Measurements from ENCODE around the gene ZNF311. TPM values are rescaled to one million over a fixed set of nuclear protein-coding genes. Genes with fewer than 3 reads are reported as not detected.
A peak's percentile ranks its signal among the peaks of the same experiment; 100 is the strongest.

ZNF311 gene
- total and polyA plus RNA-seq, 2 of the 13 experiments (the other 11 are each of a cell fraction or from before 2014, with no cell fraction given): not detected

DNA sequence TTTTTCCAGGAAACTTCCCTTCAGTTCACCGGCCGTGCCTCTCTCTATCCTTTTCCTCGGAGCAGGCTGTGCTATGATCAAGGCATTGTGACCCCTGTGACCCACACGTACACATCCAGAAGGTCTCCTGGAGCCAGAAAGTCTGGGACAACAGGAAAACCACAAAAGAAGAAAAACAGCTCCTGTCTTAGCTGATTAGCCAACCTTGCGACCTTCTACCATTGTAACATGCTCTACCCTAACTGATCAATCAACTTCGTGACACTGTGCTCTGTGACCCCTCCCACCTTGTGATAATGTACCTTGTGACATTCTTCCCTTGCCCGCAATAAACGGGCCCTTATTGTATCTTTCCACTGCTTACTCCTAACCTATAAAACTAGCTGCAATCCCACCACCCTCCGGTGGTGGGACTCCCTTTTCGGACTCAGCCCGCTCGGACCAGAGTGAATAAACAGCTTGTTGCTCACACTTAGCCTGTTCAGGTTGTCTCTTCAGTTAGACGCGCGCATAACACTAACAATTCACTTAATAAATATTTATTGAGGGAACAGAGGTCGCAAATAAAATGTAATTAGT lies 24.2 kb downstream of the ZNF311 start (continued):
- TF ChIP-seq NFAT5 (CRISPR knock-in tag; IDR thresholded peaks at IDR 0.05): no peak
- TF ChIP-seq ZFP36L2 (CRISPR knock-in tag; IDR thresholded peaks at IDR 0.05): no peak
- no peak for TF ChIP-seq PAWR (CRISPR knock-in tag; IDR thresholded peaks at IDR 0.05; ENCODE audit: borderline replicate concordance)
- no peak; the same call in 1 of the 2 replicates for TF ChIP-seq IRF2 (CRISPR knock-in tag; IDR thresholded peaks at IDR 0.05)
- TF ChIP-seq ZC3H4 (CRISPR knock-in tag; IDR thresholded peaks at IDR 0.05; ENCODE audit: borderline replicate concordance): no peak
- no peak for TF ChIP-seq ZNF703 (CRISPR knock-in tag; IDR thresholded peaks at IDR 0.05; ENCODE audit: borderline replicate concordance)
- peak; percentile 77 for TF ChIP-seq ZNF414 (CRISPR knock-in tag; IDR thresholded peaks at IDR 0.05)
- TF ChIP-seq ZNF335 (CRISPR knock-in tag; IDR thresholded peaks at IDR 0.05): no peak
- TF ChIP-seq ZNF263 (CRISPR knock-in tag; IDR thresholded peaks at IDR 0.05): no peak
- TF ChIP-seq ZNF691 (CRISPR knock-in tag; IDR thresholded peaks at IDR 0.05; ENCODE audit: borderline replicate concordance, low read depth): no peak; the same call in 1 of the 2 replicates
- TF ChIP-seq ZBTB42 (CRISPR knock-in tag; IDR thresholded peaks at IDR 0.05): no peak
- TF ChIP-seq, protein P1, sequence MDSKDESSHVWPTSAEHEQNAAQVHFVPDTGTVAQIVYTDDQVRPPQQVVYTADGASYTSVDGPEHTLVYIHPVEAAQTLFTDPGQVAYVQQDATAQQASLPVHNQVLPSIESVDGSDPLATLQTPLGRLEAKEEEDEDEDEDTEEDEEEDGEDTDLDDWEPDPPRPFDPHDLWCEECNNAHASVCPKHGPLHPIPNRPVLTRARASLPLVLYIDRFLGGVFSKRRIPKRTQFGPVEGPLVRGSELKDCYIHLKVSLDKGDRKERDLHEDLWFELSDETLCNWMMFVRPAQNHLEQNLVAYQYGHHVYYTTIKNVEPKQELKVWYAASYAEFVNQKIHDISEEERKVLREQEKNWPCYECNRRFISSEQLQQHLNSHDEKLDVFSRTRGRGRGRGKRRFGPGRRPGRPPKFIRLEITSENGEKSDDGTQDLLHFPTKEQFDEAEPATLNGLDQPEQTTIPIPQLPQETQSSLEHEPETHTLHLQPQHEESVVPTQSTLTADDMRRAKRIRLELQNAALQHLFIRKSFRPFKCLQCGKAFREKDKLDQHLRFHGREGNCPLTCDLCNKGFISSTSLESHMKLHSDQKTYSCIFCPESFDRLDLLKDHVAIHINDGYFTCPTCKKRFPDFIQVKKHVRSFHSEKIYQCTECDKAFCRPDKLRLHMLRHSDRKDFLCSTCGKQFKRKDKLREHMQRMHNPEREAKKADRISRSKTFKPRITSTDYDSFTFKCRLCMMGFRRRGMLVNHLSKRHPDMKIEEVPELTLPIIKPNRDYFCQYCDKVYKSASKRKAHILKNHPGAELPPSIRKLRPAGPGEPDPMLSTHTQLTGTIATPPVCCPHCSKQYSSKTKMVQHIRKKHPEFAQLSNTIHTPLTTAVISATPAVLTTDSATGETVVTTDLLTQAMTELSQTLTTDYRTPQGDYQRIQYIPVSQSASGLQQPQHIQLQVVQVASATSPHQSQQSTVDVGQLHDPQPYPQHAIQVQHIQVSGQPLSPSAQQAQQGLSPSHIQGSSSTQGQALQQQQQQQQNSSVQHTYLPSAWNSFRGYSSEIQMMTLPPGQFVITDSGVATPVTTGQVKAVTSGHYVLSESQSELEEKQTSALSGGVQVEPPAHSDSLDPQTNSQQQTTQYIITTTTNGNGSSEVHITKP (CRISPR knock-in tag; IDR thresholded peaks at IDR 0.05; ENCODE audit: low read depth): peak; percentile 53; the same call in 1 of the 2 replicates
- no peak for TF ChIP-seq TRIM24 (CRISPR knock-in tag; IDR thresholded peaks at IDR 0.05)
- TF ChIP-seq ZNF737 (CRISPR knock-in tag; IDR thresholded peaks at IDR 0.05; ENCODE audit: borderline replicate concordance): no peak
- TF ChIP-seq ZNF607 (CRISPR knock-in tag; IDR thresholded peaks at IDR 0.05; ENCODE audit: borderline replicate concordance): no peak
- TF ChIP-seq ZNF878 (CRISPR knock-in tag; IDR thresholded peaks at IDR 0.05): 0 out of 2 replicates have a peak, but pooled peaks have one; percentile 45
- peak; percentile 81 for TF ChIP-seq MIER3 (CRISPR knock-in tag; IDR thresholded peaks at IDR 0.05; ENCODE audit: borderline replicate concordance)
- no peak for TF ChIP-seq HNRNPLL (IDR thresholded peaks at IDR 0.05; ENCODE audit: low read depth, low read length, poor library complexity, severe bottlenecking)
- peak; percentile 18; the same call in 1 of the 2 replicates for TF ChIP-seq NR2C2 (CRISPR knock-in tag; IDR thresholded peaks at IDR 0.05; ENCODE audit: borderline replicate concordance)
